Heart left ventricle (tissue), 16 donors: Measurements from ENCODE around the gene CNTLN. TPM values are rescaled to one million over a fixed set of nuclear protein-coding genes. Genes with fewer than 3 reads are reported as not detected.

Experiments used
- ATAC-seq, 4 donors: fragments of 200-7000 bp; cut with Tn5 transposase; one replicate each; pipeline ENCODE4 v1.9.1; 2020 to 2022; ENCODE audit warnings: moderate library complexity in 4 of 4, mild to moderate bottlenecking in 3 of 4, moderate number of reproducible peaks in 1 of 4
- DNase-seq, 5 donors: peaks; one replicate each; pipeline ENCODE4 v3.0.0-alpha.2; 2020
- H3K27ac ChIP-seq, 12 donors: fragments of 200-600 bp; sonication (generic) in 4 of 12; one replicate each; pipeline versions ENCODE4 v1.5.0 to v1.8.0; 2016 to 2022; ENCODE audit warnings: mild to moderate bottlenecking in 2 of 12
- H3K27me3 ChIP-seq, 9 donors: fragments of 200-600 bp; sonication (generic) in 2 of 9; one replicate each; pipeline versions ENCODE4 v1.5.1 to v1.8.0; 2016 to 2022; ENCODE audit warnings: mild to moderate bottlenecking in 3 of 9
- H3K36me3 ChIP-seq, 9 donors: fragments of 200-600 bp; sonication (generic) in 2 of 9; one replicate each; pipeline versions ENCODE4 v1.5.0 to v1.8.0; 2018 to 2022; ENCODE audit warnings: mild to moderate bottlenecking in 2 of 9
- H3K4me1 ChIP-seq, 12 donors: fragments of 200-600 bp; sonication (generic) in 4 of 12; one replicate each; pipeline versions ENCODE4 v1.5.0 to v1.8.0; 2016 to 2022; ENCODE audit warnings: mild to moderate bottlenecking in 3 of 12
- H3K4me3 ChIP-seq, 12 donors: fragments of 200-600 bp; sonication (generic) in 4 of 12; one replicate each; pipeline versions ENCODE4 v1.5.0 to v1.8.0; 2017 to 2022; ENCODE audit warnings: mild to moderate bottlenecking in 9 of 12, moderate library complexity in 4 of 12
- H3K9me3 ChIP-seq, 12 donors: fragments of 200-600 bp; sonication (generic) in 4 of 12; one replicate each; pipeline versions ENCODE4 v1.5.0 to v1.8.0; 2016 to 2022; ENCODE audit warnings: mild to moderate bottlenecking in 1 of 12
- CTCF ChIP-seq, 12 donors: fragments of 200-600 bp; sonication (generic) in 4 of 12; IDR thresholded peaks; one replicate each; pipeline versions ENCODE4 v1.5.0 to v1.8.0; 2018 to 2022; ENCODE audit warnings: antibody characterized with exemption in 12 of 12, mild to moderate bottlenecking in 5 of 12
- POLR2A ChIP-seq, 2 donors: fragments of 450-650 bp; IDR thresholded peaks; one replicate each; pipeline ENCODE4 v1.6.1; 2017; ENCODE audit warnings: antibody characterized with exemption in 2 of 2, mild to moderate bottlenecking in 2 of 2, moderate library complexity in 2 of 2
- WGBS, 4 donors: extraction: QIAGEN DNeasy Blood & Tissue Kit in 2 of 4; methylation state at CpG; one replicate each; pipeline versions ENCODE4 v1.1.5 to v1.1.7; 2013 to 2018; 5-methylcytosine and 5-hydroxymethylcytosine counted together
- intact Hi-C, 10 donors: fragments of 100-400 bp; cut with DNase I; formaldehyde crosslinking; loops; one replicate each; pipeline versions ENCODE4 v1.11.1 to v1.14.2; 2022
- polyA plus RNA-seq, 2 donors: library from polyadenylated mRNA; stranded (reverse); fragments of 200-250 nt; gene quantifications; one replicate each; pipeline ENCODE4 v1.2.3, GENCODE V29; 2013
- total RNA-seq, 9 donors: library from RNA; depleted of rRNA in 2 of 9; stranded (reverse); fragments of >200 nt in 2 of 9; fragmentation: NEBNext Ultra II Directional in 3 of 9; extraction: Animal tissue kit (Norgen Biotek cat#: 25700) in 3 of 9; gene quantifications; one replicate each; pipeline versions ENCODE4 v1.1.0 to v1.2.4, GENCODE V29; 2016 to 2023
- donor health status: ischemic (EF 13 %, LVEDD 7.1; RV severe dilation, severe dysfunction).
- donor health status: healthy with polysubstance abuse.
- donor health status: DM: no; HTN: yes; CAD: no.
- donor health status: DM: no; HTN: no; CAD: no.
- donor health status: ischemic (EF 25% LVEDD 6.9; RV normal size, moderate dysfunction).
- donor health status: ischemic (EF 25% LVEDD 5.7; RV mildly dilated, moderate dysfunction).
- donor health status: healthy.
- donor health status: DM: yes; HTN: yes; CAD: no.
- donor health status: ischemic (EF 35%, LVEDD 5.7; RV mildly dilated, moderate dysfunction).
- donor health status: nonischemic (EF 11% LVEDD 7.7; RV severe dilation, severe dysfunction).
- donor health status: DM: yes; HTN: yes; CAD: no.
- donor health status: PGD.
- donor health status: ischemic (EF 29% LVEDD 5.4; RV normal size, mild dysfunction).
- donor health status: nonischemic (EF 23%, LVEDD 6.1; RV moderate dilation, normal function).

CNTLN gene
- total and polyA plus RNA-seq, 11 donors, result 1.3 to 6.1 (median 2.7) TPM

- Histone ChIP-seq H3K9me3 (no peaks in the 10 kb centered on the region), H3K36me3 (no peaks in the 10 kb centered on the region), H3K4me1 (peaks cover 0 to 9% (median 3%) of the 10 kb centered on the region in 12 donors), H3K27ac (no peak overlapping the region), H3K27me3 (peaks cover 0 to 3% (median 0%) of the 10 kb centered on the region in 9 donors), H3K4me3 (no peak overlapping the region)
- TF ChIP-seq POLR2A (IDR thresholded peaks at IDR 0.05) (no peak), CTCF (IDR thresholded peaks at IDR 0.05) (no peak)
- no peak for DNase-seq
- intact Hi-C loops, result no loop called here
- ATAC-seq, result no peak
- WGBS, 4 donors, result 76 to 82% (median 78%) methylated on average over 4 of the region's 4 CpGs
Measured at GRCh38 chr9:17130291-17130690, 4.5 kb upstream of the CNTLN start.

- TF ChIP-seq CTCF (IDR thresholded peaks at IDR 0.05) (no peak), POLR2A (IDR thresholded peaks at IDR 0.05) (no peak)
- 96 to 99% (median 98%) methylated on average over 2 of the region's 2 CpGs for WGBS, 4 donors
- no peak overlapping the region for H3K27ac ChIP-seq
- H3K9me3 ChIP-seq, result no peaks in the 10 kb centered on the region
- H3K4me3 ChIP-seq, result no peak overlapping the region
- H3K36me3 ChIP-seq, result no peaks in the 10 kb centered on the region
- intact Hi-C loops, result no loop called here
- no peak for DNase-seq
- H3K4me1 ChIP-seq, result peaks cover 0 to 11% (median 3%) of the 10 kb centered on the region in 12 donors
- no peak for ATAC-seq
- H3K27me3 ChIP-seq, result peaks cover 0 to 3% (median 0%) of the 10 kb centered on the region in 9 donors
Measured at GRCh38 chr9:17130725-17131124, 4.1 kb upstream of the CNTLN start.

GRCh38 chr9:17131494-17131893 lies 3.3 kb upstream of the CNTLN start:
- Histone ChIP-seq H3K4me1 (peaks cover 0 to 19% (median 3%) of the 10 kb centered on the region in 12 donors), H3K4me3 (no peak overlapping the region), H3K27me3 (peaks cover 0 to 3% (median 0%) of the 10 kb centered on the region in 9 donors), H3K9me3 (no peaks in the 10 kb centered on the region), H3K36me3 (no peaks in the 10 kb centered on the region), H3K27ac (no peak overlapping the region)
- ATAC-seq (no peak), DNase-seq (no peak)
- intact Hi-C loops, result no loop called here
- no peak for TF ChIP-seq POLR2A (IDR thresholded peaks at IDR 0.05)
- no peak for TF ChIP-seq CTCF (IDR thresholded peaks at IDR 0.05)
- 84 to 88% (median 86%) methylated on average over 2 of the region's 2 CpGs for WGBS, 4 donors

- peak overlapping the region; percentile 65 to 97 (median 88) for H3K4me3 ChIP-seq
- peaks cover 0 to 21% (median 3%) of the 10 kb centered on the region in 12 donors for H3K4me1 ChIP-seq
- H3K27ac ChIP-seq, result peak overlapping the region; percentile 75 to 94 (median 83)
- no peaks in the 10 kb centered on the region for H3K9me3 ChIP-seq
- DNase-seq, result peak; percentile 44 to 72 (median 51)
- H3K27me3 ChIP-seq, result no peaks in the 10 kb centered on the region
- no peaks in the 10 kb centered on the region for H3K36me3 ChIP-seq
- TF ChIP-seq CTCF (IDR thresholded peaks at IDR 0.05) (no peak), POLR2A (IDR thresholded peaks at IDR 0.05) (no peak)
- WGBS, 4 donors, result 1 to 2% (median 2%) methylated on average over 34 to 44 of the region's 44 CpGs
- intact Hi-C loops, result no loop called here
- peak; percentile 35 to 74 (median 70) for ATAC-seq
Measured at GRCh38 chr9:17135295-17136160, 688 bp downstream of the CNTLN start.
